NCI-H2107 (cell line): ENCODE data around the gene ARHGDIB.

Source experiments
- DNase-seq: peaks from one replicate; lab custom pipeline; 2025; lab: John Stamatoyannopoulos, UW

The ARHGDIB gene

DNA sequence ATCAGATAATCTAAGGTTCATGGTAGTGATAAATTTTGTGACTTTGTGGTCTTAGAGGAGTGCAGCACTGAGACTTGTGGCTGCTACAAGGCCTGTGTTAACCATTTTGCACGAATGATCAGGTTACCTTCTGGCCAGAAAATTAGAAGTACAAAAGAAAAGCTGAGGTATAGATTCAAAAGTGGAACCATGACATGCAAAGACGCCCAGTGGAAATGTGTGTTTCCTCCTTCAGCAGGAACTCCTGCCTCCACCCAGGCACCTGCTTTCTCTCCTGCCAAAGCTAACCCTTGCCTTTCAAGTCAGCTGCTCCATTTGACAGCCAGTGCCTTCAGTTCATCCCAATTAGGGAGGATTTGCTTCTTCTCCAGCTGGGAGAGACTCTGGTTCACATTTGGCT lies 21.6 kb upstream of the ARHGDIB start:
- DNase-seq, result no peak

DNA sequence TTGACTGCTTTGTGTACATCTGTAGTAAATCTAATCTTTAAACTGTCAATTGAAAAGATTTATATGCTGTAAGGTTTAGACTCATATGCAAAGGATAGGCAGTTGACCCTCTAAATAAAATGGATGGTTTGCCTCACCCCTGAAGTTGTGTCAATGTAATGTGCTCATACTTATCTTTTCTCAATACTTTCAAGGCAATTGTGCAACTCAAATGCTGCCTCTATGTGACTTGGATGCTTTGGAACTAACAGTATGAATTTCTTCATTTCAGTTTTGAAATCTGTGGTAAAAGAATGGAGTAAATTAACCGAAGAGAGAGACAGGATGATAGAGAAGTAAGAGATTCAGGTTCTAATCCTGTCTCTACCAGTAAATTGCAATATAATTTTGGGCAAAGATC lies 21.2 kb upstream of the ARHGDIB start:
- DNase-seq, result no peak

DNA sequence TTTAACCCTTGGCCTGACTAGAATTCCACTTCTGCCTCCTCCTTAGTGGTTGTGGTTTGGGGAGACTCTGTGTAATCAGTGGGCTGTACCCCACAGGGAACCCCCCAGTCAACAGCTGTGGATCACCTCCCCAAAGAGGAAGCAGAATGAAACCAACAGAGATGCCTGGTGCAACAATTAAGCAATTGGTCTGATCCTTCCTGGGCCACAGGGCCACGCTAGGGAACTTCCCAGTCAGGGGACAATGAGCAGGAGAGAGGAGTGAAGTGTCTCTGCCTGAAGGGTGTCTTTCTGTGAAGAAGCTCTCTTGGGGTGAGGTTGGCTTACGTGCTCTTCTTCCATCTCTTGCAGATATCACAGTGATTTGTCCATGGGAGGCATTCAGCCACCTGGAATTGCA lies 19.6 kb upstream of the ARHGDIB start:
- no peak for DNase-seq

DNA sequence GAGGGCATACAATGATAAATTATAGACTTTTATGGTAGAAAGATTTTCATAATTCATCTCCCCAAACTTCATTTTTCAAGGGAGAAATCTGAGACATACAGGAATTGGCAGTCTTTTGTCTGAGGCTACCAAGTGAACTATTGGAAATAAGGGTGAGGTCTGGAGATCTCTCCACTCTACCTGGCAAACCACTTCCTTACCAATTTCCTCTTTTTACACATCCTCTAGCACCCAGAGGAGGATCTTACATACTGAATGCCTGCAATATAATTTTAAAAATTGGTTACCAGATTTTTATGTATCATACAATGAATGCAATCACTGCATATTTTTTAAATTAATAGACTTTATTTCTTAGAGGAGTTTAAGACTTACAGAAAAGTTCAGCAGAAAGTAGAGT lies 18.1 kb upstream of the ARHGDIB start:
- DNase-seq, result no peak

DNA sequence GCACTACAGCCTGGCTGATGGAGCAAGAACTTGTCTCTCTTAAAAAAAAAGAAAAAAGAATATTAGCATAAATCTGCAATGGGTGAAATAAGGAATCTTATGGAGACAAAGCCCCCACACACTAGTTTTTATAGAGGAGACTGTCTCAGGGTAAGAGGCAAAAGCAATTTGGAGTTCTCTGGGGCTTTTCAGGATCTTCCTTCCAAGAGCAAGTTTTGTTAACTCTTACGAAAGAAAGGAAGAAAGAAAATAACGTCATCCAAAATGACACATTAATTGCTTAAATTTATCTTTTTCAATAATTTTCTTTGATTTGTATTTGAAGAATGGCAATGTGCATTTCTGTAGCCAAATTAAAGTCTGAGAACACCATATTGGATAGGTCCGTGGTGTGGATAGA lies 15.3 kb upstream of the ARHGDIB start:
- DNase-seq, result no peak

DNA sequence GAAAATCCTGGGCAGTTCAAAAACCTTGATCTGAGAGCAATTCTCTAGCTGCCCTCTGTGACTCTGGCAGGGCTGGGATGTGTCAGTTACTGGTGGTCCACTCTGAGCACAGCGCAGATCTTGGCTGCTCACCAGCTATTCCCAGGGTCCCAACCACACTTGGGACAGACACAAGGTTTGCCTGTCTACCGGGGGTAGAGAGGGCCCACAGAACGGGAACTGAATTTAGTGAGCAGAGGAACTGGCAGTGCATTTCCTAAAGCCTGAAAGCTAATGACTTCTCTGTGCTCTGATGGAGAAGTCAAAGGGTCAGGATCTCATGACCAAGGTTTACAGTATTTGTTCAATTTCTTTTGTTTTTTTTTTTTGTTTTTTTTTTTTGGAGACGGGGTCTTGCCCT lies 14.1 kb upstream of the ARHGDIB start:
- DNase-seq, result no peak

DNA sequence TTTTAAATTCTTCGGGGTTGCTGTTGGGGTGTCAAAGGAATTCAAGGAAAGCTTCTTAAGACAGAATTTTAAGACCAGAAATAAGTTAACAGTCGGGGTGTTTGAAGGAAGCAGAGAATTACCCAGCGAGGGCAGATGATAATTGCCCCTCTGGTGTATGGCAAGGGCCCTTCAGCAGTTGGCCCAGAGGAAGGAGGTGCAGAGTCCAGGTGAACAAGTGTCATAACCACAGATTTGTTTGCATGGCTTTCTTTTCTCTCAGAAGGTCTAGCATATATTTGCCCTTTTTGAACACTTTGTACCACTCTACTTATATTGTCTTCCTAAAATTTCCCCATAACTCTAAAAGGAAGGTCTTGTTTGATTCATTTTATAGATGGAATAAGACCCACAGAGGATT lies 13.2 kb upstream of the ARHGDIB start:
- no peak for DNase-seq

DNA sequence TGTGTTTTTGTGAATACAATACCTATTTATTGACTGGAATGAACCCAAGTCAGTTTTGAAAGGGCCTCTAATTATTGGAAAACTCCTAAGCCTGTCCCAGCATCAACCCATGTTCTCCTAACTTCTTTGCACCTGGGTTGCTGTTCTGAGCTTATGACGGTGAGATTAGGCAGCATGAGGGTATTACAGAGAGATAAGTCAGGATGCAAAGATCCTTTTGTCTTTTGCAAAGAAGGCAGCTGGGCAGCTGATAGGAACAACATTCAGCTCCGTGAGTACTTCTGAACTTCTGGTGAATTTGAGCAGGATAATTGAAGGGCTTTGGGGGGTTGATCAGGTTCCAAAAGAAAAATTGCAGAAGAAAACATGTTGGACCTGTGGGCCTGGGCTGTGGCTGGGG lies 11.4 kb upstream of the ARHGDIB start, which contains the start of gene PDE6H:
Gene PDE6H, plus strand, starts transcription at position 227 of the 400 bp plus-strand sequence. CDS start 4,971 bp downstream, outside the sequence.
- DNase-seq, result no peak

DNA sequence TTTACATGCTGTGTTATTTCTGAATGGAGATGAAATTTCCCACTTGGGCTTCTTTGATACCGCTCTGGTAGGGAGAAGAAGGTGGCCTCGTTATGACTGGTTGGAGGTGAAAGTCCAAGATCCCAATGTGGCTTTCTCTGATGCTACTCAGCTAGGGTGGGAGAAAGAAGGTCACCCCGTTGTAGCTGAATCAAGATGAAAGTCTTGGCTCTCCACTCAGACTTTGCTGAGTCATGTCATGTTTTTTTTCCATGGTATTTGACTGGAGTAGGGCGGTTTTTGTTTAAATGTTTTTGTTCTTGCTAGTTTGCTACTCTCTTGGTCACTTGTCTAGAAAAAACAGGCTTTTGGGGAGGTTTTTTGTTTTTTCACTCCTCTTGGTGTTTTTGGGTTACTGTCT lies 9.1 kb upstream of the ARHGDIB start:
- no peak for DNase-seq

DNA sequence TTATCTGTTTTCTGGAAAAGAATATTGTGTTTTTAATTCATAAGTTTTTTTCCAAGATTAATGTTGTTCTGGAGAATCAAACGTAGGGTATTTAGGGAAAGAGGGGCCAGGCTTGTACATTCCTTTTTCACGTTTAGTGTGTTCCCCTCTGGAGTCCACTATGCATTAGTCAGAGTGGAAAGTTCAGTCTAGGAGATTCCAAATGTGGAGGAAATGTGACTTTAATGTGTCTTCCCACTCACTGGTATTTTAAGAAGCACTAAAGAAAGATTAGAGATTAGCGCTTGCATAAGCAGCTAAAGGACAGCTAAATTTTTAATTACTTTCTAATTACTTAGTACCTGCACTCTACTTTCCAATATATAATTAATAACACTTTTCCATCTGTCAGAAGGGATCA lies 7.1 kb upstream of the ARHGDIB start:
- no peak for DNase-seq

DNA sequence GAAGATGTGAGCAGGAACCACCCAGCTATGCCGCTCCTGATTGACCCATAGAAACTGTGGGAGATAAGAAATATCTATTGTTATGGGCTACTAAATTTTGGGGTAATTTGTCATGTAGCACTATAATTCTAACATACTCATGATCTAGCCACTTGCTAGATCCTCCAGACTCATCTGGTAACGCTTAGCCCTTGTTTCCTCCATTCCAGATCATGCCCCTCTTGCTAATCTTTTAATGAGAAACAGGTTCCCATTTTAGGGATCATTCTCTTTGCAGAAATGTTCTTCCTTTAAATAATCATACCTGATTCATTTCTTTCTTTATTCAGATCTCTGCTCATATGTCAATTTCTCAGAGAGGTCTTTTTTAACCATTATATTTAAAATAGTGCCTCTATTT lies 3.8 kb upstream of the ARHGDIB start:
- no peak for DNase-seq

DNA sequence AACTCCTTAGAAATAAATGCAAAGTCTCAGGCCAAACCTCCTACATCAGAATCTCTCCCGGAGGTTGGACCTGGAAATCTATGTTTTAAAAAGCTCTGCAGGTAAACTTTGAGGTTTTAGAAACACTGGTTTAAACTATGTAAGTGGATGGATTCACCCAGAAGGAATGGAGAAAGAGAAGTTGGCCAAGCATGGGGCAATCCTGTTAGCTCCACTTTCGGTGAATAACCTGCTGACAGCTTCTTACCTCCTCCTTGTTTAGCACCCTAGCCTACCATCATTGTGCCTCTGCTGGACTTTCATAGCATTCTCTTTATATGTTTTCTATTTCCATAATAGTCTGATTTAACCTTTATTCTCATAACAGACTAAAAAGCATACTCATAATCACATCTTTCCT lies 3.0 kb upstream of the ARHGDIB start:
- no peak for DNase-seq

DNA sequence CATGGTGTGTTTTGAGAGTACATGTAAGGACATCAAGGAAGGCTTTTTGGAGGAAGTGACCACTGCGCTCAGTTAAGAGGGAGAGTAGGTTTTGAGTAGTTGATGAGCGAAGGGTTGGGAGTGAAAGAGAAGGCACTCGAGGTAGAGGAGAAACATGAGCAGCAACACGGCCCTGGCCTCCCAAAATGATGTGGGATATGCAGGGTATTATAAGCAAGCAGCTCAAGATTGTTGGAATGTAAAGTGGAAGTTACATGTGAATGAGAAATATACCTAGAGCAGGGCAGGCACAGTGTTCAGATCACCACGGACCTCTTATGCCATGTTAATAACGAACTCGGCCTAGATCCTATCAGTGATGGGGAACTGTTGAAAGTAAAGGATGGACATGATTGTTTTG lies 2.1 kb upstream of the ARHGDIB start:
- no peak for DNase-seq

DNA sequence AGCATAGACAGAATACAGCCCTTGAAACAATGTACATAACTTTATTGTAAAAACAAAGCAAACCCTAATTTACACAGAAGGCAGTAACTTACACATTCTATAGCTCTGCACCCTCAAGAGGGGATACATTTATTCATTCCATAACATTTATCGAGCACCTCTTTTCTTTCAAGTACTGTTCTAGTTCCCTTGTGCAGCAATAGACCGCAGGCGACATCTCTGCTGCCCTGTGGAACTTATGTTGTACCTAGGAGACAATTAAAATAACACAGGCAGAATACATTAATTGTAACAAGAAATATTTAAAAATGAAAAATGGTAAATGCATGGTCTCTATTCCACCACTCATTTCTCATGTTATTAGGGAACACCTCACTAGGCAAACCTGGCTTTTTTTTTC lies 1.4 kb upstream of the ARHGDIB start:
- DNase-seq, result no peak

DNA sequence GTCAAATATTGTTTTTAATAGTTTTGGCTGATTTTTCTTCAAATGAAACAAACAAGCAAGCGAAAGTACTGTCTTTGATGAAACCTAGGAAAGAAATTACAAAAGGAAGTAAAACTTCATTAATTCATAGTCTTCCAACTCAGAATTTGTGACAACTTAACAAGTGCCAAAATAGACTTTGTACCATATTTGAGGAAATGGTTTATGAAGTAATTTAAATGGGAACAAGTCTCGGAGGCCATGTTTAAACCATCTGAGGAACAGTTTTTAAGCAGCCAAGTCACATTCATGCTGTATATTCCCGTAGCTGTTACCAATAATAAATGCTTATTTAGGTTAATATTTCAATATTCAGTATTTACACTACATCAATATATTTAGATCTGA lies 745 bp upstream of the ARHGDIB start:
- no peak for DNase-seq

DNA sequence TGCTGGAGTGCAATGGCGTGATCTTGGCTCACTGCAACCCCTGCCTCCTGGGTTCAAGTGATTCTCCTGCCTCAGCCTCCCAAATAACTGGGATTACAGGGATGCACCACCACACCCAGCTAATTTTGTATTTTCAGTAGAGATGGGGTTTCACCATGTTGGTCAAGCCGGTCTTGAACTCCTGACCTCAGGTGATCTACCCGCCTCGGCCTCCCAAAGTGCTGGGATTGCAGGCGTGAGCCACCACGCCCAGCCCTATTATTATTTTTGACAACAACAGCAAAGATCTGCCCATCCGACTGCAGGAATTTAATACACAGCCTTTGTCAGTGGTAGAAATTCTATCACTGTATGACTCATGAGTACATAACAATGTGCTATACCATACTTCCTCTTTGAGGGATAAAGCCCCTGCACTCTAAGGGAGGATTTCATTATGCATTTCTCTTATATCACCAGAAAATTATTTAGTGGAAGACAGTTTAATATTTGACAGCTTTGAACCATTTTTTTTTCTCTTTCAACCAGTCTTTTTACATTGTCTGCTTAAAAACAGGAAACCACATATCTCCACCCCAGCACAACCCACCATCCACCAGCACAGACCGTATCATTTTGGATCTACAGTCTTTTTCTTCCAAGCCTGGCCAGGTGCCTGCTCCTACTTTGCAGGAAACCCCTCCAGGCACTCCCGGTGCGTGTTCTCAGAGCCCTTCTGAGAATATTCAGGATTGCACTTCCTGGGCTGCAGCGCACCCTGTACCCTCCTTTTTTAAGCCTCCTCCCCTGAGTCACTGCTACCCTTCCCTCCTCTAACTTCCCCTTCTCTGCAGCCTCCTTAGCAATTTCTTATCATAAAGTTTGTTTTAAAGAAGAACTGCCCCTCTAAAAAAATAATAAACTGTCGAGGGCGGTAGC lies 594 bp downstream of the ARHGDIB start:
- DNase-seq, result no peak

DNA sequence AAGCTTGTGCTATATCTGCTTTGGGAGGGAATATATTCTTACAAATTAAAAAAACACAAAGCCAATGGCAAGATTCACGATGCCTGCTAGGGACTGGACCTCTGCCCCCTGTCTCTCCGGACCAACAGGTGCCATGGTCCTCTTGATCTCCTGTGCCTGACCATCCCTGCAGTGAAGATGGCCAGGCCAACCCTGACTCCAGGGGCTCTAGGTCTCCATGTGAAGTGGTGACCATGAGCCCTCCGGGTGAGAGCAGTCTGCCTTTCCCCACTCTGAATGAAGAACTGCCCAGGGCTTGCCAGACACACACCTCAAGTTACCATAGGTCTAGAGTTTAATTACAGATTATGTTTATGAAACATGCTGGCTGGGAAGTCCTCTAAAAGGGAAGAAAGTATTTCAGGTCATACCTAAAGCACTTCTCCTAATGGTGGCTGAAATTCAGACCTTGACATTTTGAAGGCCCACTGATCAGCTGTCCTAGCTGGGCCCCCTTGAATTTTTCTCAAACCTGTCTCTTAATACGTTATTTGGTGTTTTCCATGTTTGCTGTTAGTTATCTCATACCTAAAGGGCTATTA lies 1.4 kb downstream of the ARHGDIB start:
- no peak for DNase-seq

DNA sequence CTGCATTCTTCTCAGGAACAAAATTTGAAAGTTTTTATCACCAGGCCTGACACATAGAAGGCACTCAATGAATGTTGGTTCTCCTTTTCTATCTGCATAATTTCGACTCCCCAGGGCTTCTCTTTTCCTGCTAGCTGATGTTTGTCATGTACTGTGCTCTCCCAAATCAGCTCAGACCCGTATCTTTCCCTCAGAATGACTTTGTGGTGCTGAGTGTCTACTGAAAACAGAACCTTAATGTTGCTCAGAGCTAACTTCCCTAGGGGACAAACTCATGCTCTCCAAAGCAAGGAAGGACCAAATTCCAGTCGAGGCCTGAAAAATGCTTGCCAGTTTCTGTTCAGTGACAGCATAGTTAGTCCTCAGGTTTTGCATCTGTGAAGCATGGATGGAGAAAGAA lies 1.9 kb downstream of the ARHGDIB start:
- DNase-seq, result no peak

DNA sequence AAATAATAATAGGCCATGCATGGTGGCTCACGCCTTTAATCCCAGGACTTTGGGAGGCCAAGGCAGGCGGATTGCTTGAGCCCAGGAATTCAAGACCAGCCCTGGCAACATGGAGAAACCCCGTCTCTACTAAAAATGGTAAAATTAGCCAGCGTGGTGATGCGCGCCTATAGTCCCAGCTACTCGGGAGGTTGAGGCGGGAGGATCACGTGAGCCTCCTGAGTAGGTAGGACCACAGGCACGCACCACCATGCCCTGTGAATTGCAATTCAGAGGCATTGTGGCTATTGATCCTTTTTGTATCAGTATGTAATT lies 2.3 kb downstream of the ARHGDIB start:
- DNase-seq, result no peak

DNA sequence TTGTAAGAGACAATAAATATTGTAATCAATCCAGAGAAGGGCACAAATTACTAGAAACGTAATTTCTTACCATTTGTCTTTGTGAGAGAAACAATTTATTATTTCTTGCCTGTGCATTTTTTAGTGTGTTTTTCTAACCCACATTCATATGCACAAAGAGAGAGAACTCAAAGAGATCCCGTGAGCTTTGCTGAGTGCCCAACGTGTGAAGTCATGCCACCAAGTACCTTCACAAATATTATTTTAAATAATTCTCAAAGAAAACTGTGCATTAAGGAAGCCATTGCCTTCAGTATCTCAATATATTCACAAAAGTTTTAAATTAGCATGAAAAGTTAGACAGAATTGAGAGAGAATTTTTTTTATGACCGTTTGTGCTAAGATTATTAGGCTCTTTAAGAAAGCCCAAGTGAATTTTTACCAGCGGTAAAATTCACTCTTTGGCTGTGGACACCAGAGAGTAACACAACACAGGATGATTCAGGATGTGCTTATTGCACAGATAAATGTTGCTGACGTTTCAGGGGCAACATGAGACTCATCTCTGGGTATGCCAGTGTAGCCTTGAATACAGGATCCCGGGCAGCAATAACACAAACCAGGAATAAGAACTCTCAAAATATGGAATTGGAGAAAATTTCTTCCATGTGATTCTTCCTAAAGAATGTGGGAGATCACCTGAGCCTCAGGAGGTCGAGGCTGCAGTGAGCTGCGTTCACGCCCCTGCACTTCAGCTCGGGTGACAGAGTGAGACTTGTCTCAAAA lies 2.9 kb downstream of the ARHGDIB start:
- DNase-seq, result no peak

DNA sequence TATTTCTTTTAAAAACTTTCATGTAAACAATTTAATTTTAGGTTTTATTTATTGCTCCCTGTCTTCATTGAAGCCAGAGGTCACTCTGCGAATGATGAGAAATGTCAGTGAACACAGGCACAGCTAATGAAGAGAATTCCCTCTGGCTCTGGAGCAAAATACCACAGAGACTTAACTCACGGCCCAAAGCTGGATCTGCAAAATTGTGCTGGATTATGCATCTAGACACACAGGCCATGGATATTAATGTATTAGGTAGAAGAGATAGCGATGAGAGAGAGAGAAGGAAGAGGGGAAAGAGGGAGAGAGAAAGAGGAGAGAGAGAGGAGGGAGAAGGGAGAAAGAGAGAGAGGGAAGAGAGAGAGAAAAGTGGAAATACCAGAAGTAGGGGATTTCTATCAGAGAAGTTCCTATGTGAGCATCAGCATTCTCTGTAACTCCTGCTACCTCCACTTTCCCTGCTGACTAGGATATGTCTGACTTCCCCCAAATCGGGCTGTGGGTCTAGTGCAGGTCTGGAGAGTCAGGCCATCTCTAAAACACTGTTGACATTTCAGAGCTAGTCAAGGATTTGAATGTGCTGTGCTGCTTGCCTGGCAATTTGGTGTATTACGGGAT lies 3.7 kb downstream of the ARHGDIB start:
- no peak for DNase-seq

DNA sequence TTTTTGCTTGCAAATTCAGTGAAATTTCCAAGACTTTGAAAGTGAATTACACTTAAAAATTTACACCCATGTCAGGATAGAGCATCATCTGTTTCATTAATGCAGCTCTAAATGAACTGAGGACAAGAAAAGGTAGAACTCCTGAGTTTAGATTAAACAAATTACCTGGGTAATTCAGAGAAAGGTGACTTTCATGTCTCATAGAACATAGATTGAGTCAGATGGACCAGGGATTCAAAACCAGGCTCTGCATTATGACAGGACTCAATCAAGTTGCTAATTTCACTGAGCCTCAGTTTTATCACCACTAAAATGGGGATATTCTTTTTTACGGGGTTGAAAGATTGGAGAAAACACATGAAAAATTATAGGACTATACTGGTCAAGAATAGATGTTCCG lies 4.5 kb downstream of the ARHGDIB start:
- no peak for DNase-seq
